Stimulated activated CD4-positive, alpha-beta T cell treated with anti-CD3 and anti-CD28 coated beads, Interleukin-4, amount 100 ng/mL, for 1 hour (primary cell): ENCODE results near the gene PDLIM5.

Experiments
- DNase-seq: peaks from one replicate; pipeline ENCODE4 v3.0.0-alpha.2; 2020

PDLIM5 gene

DNA sequence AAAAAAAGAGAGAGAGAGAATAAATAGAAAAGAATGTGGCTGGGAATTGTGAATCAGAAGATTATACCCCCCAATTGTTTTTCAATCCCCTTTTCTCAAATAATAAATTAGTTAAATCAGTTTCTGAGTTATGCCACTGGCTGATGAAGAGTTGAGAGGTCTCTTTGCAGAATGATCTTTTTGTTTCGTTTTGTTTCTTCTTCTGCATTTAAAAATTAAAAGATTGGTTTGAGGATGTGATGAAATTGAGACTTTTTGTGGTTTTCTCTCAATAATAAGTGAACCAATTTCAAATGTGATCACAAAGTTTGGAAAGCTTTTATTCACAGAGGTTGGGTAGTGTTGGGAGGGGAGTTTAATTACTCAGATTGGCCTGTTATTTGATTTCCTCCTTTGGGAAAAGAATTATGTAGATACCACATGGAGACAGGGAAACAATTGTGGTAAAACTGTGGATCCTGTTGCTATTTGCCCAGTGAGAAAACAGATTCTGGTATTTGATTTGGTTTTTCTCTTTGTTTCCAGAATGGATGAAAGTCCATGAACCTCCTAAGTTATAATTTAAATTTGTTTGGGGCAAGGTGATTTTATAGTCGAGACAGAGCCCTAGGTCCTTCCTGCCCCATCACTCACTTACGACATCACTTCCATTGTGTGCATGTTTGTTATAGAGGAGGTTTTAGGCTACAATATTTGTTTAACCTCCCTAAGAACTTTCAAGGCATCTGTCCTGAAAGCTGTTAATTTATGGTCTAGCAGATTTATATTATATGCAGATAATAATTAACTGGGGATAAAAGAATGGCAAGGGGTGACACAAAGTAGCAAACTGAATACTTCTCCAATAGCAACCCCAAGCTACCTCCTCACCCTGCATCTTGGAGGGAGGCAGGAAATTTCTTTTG, 214.0 kb downstream of the PDLIM5 start:
- DNase-seq = no peak

GRCh38 chr4:94668724-94669123, 217.0 kb downstream of the PDLIM5 start:
- no peak for DNase-seq

DNA sequence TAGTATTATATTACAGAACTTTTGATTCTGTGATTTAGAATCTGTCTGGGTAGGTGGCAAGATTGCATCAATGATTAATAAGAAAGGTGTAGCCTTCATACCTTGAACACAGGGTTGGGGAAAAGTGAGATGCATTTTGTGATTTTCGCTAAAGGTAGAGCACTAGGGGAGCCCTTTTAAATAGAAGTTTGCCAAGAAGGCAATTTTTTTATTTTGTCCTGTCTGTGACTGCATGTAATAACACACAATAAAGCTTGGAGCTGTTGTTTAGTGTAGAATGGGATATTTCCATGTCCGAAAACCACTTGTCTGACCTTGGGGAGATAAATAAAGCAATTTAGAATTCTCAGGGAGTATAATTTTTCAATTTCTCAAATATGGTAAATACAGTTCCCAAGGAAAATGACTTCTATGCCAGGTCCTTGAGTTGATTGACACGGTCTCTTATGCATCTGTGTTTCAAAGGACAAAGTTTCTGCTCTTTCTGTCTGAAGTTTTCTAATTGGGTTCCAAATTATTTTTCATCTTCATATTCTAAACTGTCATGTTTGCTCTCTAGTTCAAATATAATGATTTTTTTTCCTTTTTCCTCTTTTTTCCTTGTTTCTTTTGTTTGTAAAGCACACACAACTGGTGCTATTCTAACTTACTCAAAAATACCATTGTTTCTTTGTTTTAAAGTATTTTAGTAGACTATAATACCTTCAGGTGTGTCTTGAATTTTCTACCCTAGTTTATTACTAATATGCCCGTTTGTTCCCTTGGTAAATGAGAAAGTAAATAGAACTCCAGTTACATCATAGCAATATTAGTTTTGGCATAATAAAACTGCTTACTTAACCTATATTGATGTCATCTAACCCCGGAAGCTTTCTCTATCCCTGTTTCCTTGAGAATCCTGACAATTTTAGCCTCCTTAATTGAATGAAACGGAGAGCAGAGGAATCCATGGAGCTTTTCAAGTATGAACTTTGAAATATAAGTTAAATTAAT, 218.2 kb downstream of the PDLIM5 start:
- no peak for DNase-seq

- no peak for DNase-seq
These were observed 219.4 kb downstream of the PDLIM5 start for GRCh38 chr4:94671113-94671512.

DNA sequence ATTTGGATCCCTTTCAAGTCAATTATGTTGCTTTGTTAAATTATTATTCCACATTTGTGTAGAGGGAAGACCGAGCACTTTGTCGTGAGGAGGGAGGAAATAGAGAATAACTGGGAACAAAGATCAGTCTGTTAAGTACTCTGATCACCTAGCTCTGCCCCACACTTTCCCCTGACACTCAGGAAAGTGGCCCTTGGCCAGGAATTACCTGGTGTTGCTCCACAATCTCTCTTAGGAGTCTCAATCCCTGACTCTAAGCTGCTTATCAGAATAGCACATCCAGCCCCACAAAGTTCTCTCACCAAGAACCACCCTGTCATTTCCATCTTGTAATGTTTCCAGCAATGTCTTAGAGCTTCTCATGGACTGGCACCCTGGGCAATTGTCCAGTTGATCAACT, 222.2 kb downstream of the PDLIM5 start:
- no peak for DNase-seq

GRCh38 chr4:94676970-94677369, 225.2 kb downstream of the PDLIM5 start:
- DNase-seq = no peak

- DNase-seq = no peak
These were observed 227.2 kb downstream of the PDLIM5 start for GRCh38 chr4:94678896-94679295.

DNA sequence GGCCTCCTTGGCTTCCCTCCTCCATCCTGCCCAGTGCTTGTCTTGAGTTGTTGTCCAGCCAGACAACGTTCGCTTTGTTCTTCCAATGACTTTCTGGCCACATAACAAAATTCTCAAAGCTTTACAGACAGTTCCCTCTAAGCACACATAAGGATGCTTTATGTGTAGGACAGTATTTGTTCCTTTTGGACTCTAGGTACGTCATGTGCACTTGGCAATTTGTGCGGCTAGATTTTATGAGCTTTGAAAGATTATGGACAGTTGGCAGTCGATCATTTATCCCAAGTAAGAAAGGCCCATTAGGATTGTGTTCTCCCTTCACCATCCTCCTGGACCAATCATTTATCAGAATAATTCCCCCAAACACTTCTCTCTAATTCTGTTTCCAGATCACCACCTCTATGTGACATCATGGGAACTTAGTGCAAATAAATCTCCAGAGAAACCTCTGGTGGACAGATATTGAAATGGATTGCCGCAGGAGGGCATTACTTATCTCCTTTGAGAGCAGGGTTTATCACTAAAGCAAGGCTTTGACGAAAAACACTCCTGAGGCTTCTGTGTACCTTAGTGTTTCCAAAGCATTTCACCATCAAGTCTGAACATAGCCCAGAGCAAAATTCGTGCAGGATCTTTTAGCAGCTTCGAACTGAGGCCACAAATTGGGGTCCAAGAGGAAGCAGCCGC, 228.6 kb downstream of the PDLIM5 start:
- no peak for DNase-seq

DNA sequence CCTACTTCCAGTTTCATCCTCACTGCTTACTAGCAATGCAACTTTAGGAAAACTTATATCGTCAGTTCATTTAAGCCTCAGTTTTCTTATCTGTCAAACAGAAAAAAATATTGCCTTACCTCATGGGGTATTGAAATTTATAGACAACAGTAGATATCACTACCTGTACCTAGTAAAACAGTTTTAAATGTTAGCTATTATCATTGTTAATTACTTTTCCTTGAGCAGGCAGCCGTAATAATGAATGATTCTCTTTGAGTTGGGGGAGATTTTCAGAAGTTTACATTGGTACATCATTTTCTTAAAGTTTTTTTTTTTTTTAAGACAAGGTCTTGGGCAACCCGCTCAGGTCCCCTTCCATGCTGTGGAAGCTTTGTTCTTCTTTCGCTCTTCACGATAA, 234.3 kb downstream of the PDLIM5 start:
- DNase-seq = no peak

DNA sequence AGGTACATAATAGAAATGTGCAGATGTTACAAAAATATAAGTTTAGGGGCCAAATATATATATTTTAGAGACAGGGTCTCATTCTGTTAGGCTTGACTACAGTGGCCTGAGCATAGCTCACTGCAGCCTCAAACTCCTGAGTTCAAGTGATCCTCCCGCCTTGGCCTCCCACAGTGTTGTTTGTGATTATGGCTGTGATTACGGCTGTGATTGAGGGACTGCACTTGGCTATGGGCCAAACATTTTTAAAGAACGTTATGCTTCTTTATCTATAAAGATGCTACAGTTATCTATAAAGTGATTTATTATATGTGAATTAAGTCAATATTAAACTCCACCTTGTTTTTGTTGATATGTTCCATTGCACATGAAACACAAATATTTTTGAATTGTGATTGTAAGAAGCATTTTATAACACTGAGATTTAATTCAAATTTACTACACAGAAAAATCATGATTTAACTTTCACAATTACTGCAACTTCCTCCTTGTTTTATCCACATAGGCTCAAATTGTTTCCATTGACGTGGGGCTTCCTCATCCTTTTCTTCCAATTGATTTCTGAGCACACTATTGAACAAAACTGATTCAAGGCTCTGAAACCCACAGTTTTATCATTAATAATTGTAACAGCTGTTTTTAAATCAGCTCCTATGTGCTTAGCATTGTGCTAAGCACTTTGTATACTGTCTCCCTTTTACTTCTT, 237.6 kb downstream of the PDLIM5 start:
- no peak for DNase-seq

DNA sequence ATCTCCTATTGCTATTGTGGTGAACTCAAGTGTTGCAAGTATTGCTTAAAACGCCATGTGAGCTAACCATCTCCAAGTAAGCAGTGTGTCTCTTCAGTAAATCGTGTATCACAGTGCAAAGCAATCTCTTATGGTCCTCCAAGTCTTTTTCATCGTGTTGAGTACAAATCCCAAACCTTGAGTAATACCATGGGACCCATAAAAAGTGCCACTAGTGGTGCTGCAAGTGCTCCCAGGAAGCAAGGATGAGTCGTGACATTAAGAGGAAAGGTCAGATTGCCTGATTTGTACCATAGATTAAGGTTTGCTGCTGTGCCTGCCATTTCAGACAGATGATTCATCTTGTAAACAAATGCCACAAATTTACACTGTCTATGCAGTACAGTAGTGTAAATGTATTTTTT, 239.1 kb downstream of the PDLIM5 start:
- no peak for DNase-seq

GRCh38 chr4:94691552-94691951, 239.8 kb downstream of the PDLIM5 start:
- DNase-seq = no peak

GRCh38 chr4:94695384-94695783, 243.6 kb downstream of the PDLIM5 start:
- peak; percentile 1 for DNase-seq

GRCh38 chr4:94698187-94698586, 246.4 kb downstream of the PDLIM5 start:
- DNase-seq = no peak

- DNase-seq = no peak
These were observed 248.6 kb downstream of the PDLIM5 start for GRCh38 chr4:94700298-94700697.

- DNase-seq = no peak
These were observed 250.0 kb downstream of the PDLIM5 start for GRCh38 chr4:94701631-94702300.

DNA sequence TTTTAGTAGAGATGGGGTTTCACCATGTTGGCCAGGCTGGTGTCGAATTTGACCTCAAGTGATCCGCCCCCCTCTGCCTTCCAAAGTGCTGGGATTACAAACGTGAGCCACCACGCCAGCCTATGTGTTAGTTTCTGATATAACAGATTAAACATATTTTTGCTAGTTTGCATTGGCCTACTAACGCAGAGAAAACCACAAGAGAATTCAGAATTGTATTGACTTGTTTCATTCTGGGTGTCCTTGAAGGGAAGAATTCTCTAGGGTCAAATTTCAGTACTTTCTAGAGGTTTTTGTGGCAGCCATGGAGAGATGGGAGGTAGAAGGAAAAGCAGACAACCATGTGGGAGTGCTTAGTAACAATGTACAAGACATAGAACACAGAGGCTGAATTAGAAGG, 259.9 kb downstream of the PDLIM5 start:
- no peak for DNase-seq

- no peak for DNase-seq
These were observed 262.8 kb downstream of the PDLIM5 start for GRCh38 chr4:94714365-94715160.

DNA sequence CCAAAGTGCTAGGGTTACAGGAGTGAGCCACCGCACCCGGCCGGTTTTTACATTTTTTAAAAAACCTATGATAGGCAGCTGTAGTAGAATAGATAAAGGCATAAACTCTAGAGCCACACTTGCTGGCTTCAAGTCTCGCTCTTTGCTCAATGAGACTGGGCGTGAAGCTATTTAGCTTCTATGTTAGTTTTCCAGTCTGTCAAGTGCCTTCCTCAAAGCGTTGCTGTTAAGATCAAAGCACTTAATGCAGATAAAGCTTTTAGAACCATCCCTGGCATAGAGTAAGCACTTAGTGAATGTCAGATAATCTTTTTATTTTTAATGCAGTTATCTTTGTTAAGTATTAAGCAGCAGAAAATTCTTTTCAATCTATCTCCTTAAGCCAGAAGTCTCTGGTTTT, 264.0 kb downstream of the PDLIM5 start:
- no peak for DNase-seq
